ENCODE measurements around the gene JAM2. TPM values are rescaled to one million over a fixed set of nuclear protein-coding genes. Genes with fewer than 3 reads are reported as not detected.

JAM2 gene
- total RNA-seq, 1 experiment from 2014 or later, result 0.15 TPM

DNA sequence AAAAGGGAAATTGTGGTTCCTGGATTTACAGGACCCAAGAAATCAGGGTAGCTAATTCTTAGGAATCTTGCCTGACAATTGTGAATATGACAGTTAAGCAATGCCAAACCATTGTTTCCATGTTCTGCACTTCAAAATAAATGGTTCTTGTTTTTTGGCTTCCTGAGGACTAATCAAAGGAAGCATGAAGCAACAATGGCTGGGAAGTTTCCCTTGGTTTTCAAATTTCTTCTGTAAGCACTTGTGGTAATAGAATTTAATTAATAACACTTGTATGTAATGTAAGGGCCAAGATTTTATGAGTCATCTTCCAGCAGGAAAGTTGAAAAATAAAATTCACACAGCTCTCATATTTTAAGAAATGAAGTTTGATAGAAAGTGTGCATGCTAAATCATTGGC lies 31.7 kb downstream of the JAM2 start:
- DNase-seq (ENCODE audit: low read depth, low spot score) (no peak), ATAC-seq (no peak)
- H3K79me2 ChIP-seq (ENCODE audit: insufficient read depth, low read length), result no peaks in the 10 kb centered on the region
- no peak overlapping the region for H3K4me2 ChIP-seq (ENCODE audit: low read length)
- no peaks in the 10 kb centered on the region for H3K27me3 ChIP-seq (ENCODE audit: insufficient read depth, low read length)
- no peaks in the 10 kb centered on the region for H3K4me1 ChIP-seq (ENCODE audit: control insufficient read depth in 1 of 2, insufficient read depth in 2 of 2, low read length in 2 of 2)
- no peaks in the 10 kb centered on the region for H3K9me3 ChIP-seq (ENCODE audit: control insufficient read depth in 1 of 2, insufficient read depth in 1 of 2, low read depth in 1 of 2, low read length in 2 of 2)
- no TSS peak for BruUV-seq (replicated peaks)
- H3K4me3 ChIP-seq (replicated peaks in 1 of 2; ENCODE audit: low read depth in 1 of 2, low read length in 2 of 2), result no peak overlapping the region
- ChIA-PET RAD21 (ENCODE audit: low non-redundant PET in 1 of 2, low total read pairs in 2 of 2, uncharacterized antibody in 2 of 2, unreplicated experiment in 2 of 2) (no interaction called here), POLR2A (no interaction called here), CTCF (no interaction called here)
- H3K9me2 ChIP-seq (ENCODE audit: insufficient read depth), result no peaks in the 10 kb centered on the region
- no peaks in the 10 kb centered on the region for H4K20me1 ChIP-seq (ENCODE audit: insufficient read depth)
- H3K9ac ChIP-seq (ENCODE audit: low read length), result no peak overlapping the region
- TF ChIP-seq CBX3 (IDR thresholded peaks at IDR 0.05; ENCODE audit: low read depth), result no peak
- no peak for TF ChIP-seq SIN3A (IDR thresholded peaks at IDR 0.05; ENCODE audit: low read depth)
- TF ChIP-seq YY1 (IDR thresholded peaks at IDR 0.05; ENCODE audit: extremely low read depth, insufficient replicate concordance, low read depth, low read length), result no peak
- no peak for TF ChIP-seq POLR2A (IDR thresholded peaks at IDR 0.05; ENCODE audit: borderline replicate concordance, extremely low read depth, insufficient read depth, insufficient read length)
- TF ChIP-seq EZH2phosphoT487 (IDR thresholded peaks at IDR 0.05; ENCODE audit: borderline replicate concordance), result no peak
- no peak for TF ChIP-seq FOSL1 (IDR thresholded peaks at IDR 0.05; ENCODE audit: low read depth)
- TF ChIP-seq, protein P1, sequence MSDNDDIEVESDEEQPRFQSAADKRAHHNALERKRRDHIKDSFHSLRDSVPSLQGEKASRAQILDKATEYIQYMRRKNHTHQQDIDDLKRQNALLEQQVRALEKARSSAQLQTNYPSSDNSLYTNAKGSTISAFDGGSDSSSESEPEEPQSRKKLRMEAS (IDR thresholded peaks at IDR 0.05), result no peak
- TF ChIP-seq POLR2AphosphoS5 (IDR thresholded peaks at IDR 0.05; ENCODE audit: low read depth, low read length), result no peak
- no peak for TF ChIP-seq RAD21 (IDR thresholded peaks at IDR 0.05; ENCODE audit: low read depth)
- TF ChIP-seq ATF3 (IDR thresholded peaks at IDR 0.05), result no peak
- no peak for TF ChIP-seq SP1 (IDR thresholded peaks at IDR 0.05; ENCODE audit: low read depth)
- TF ChIP-seq ZBTB33 (IDR thresholded peaks at IDR 0.05; ENCODE audit: extremely low read depth, insufficient replicate concordance, low read length), result no peak
- TF ChIP-seq, protein P2, sequence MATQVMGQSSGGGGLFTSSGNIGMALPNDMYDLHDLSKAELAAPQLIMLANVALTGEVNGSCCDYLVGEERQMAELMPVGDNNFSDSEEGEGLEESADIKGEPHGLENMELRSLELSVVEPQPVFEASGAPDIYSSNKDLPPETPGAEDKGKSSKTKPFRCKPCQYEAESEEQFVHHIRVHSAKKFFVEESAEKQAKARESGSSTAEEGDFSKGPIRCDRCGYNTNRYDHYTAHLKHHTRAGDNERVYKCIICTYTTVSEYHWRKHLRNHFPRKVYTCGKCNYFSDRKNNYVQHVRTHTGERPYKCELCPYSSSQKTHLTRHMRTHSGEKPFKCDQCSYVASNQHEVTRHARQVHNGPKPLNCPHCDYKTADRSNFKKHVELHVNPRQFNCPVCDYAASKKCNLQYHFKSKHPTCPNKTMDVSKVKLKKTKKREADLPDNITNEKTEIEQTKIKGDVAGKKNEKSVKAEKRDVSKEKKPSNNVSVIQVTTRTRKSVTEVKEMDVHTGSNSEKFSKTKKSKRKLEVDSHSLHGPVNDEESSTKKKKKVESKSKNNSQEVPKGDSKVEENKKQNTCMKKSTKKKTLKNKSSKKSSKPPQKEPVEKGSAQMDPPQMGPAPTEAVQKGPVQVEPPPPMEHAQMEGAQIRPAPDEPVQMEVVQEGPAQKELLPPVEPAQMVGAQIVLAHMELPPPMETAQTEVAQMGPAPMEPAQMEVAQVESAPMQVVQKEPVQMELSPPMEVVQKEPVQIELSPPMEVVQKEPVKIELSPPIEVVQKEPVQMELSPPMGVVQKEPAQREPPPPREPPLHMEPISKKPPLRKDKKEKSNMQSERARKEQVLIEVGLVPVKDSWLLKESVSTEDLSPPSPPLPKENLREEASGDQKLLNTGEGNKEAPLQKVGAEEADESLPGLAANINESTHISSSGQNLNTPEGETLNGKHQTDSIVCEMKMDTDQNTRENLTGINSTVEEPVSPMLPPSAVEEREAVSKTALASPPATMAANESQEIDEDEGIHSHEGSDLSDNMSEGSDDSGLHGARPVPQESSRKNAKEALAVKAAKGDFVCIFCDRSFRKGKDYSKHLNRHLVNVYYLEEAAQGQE (IDR thresholded peaks at IDR 0.05; ENCODE audit: low read depth), result no peak
- no peak for TF ChIP-seq ZNF274 (IDR thresholded peaks at IDR 0.05; ENCODE audit: low read depth, low read length)
- TF ChIP-seq ZFX (IDR thresholded peaks at IDR 0.05), result no peak
- no peak overlapping the region for H2AFZ ChIP-seq (ENCODE audit: low read depth, low read length, poor library complexity, severe bottlenecking)
- H3K27ac ChIP-seq (ENCODE audit: low read depth, low read length), result no peak overlapping the region
- intact Hi-C loops (cut with micrococcal nuclease), result no loop called here
- H3K36me3 ChIP-seq (ENCODE audit: control insufficient read depth in 1 of 2, insufficient read depth in 2 of 2, low read length in 2 of 2), result no peaks in the 10 kb centered on the region

All from HCT116 (cell line).